Naive thymus-derived CD8-positive, alpha-beta T cell (primary cell): ENCODE measurements around the gene ZNF101. TPM values are rescaled to one million over a fixed set of nuclear protein-coding genes. Genes with fewer than 3 reads are reported as not detected.
A peak's percentile ranks its signal among the peaks of the same experiment; 100 is the strongest.
"Not testable (repeated sequence)": the region's sequence is repeated elsewhere in the genome, so short reads cannot be mapped to it uniquely, and the experiment has no call there.

Source experiments
- ATAC-seq, 2 donors: fragments of 150-1000 bp; cut with Tn5 transposase in 1 of 2; sonication (Bioruptor Pico), chemical (Tn5 transposase) in 1 of 2; 1 replicate in 1 of 2; 2 replicates in 1 of 2; pipeline ENCODE4 v1.10.0; 2021; ENCODE audit warnings: mild to moderate bottlenecking in 2 of 2, moderate library complexity in 2 of 2
- POLR2A ChIA-PET: fragments of 350-600 bp; sonication (Branson Sonifier 250); formaldehyde crosslinking; loops from one replicate; lab custom pipeline; 2021; ENCODE audit warnings: antibody characterized with exemption; lab: Charles Lee
- DNase-seq, 10 donors: peaks; one replicate each; pipeline versions ENCODE4 v3.0.0 to v3.0.0-alpha.2; 2020 to 2022
- H3K27ac Mint-ChIP-seq, 10 donors: one replicate each; pipeline ENCODE4 v1.8.0; 2020 to 2022; ENCODE audit warnings: mild to moderate bottlenecking in 10 of 10, mixed read lengths in 10 of 10, moderate library complexity in 4 of 10, inconsistent platforms in 1 of 10
- H3K27me3 Mint-ChIP-seq, 5 donors: one replicate each; pipeline ENCODE4 v1.8.0; 2021 to 2022; ENCODE audit warnings: mixed read lengths in 5 of 5
- H3K36me3 Mint-ChIP-seq, 3 donors: one replicate each; pipeline ENCODE4 v1.8.0; 2020 to 2022; ENCODE audit warnings: mixed read lengths in 3 of 3, mild to moderate bottlenecking in 2 of 3, inconsistent platforms in 1 of 3
- H3K4me1 Mint-ChIP-seq, 4 donors: one replicate each; pipeline ENCODE4 v1.8.0; 2021 to 2022; ENCODE audit warnings: mixed read lengths in 4 of 4
- H3K4me3 Mint-ChIP-seq, 10 donors: one replicate each; pipeline ENCODE4 v1.8.0; 2020 to 2022; ENCODE audit warnings: mild to moderate bottlenecking in 10 of 10, mixed read lengths in 10 of 10, moderate library complexity in 6 of 10, inconsistent platforms in 1 of 10
- H3K9me3 Mint-ChIP-seq, 9 donors: one replicate each; pipeline ENCODE4 v1.8.0; 2020 to 2022; ENCODE audit warnings: mixed read lengths in 9 of 9, mild to moderate bottlenecking in 3 of 9, inconsistent platforms in 1 of 9, moderate library complexity in 1 of 9
- polyA plus RNA-seq, 3 donors: library from polyadenylated mRNA; unstranded; fragments of 300-500 nt; fragmentation: Illumina TruSeq; gene quantifications; one replicate each; pipeline ENCODE4 v1.2.3, GENCODE V29; 2021
- total RNA-seq, 8 experiments: library from RNA in 2 of 8; stranded (reverse) in 2 of 8; gene quantifications; one replicate each; pipeline ENCODE4 v1.2.3 and lab custom pipeline; 2021 to 2026

ZNF101 gene
- total and polyA plus RNA-seq, 5 experiments from 2014 or later, result 99.7 to 269 (median 144) TPM

GRCh38 chr19:19689023-19689422, 20.4 kb downstream of the ZNF101 start:
- peak in 1 of 2 donors; percentile 19 for ATAC-seq
- peaks cover 0 to 54% (median 20%) of the 10 kb centered on the region in 9 donors for H3K9me3 Mint-ChIP-seq
- not testable (repeated sequence) for H3K27ac Mint-ChIP-seq, H3K27me3 Mint-ChIP-seq, DNase-seq, H3K4me1 Mint-ChIP-seq, H3K4me3 Mint-ChIP-seq
- POLR2A ChIA-PET, result interaction anchor here (0.6 to 2.1 kb wide), 6 partner anchors 15 to 183 kb away, joined by 3 to 19 read pairs (median 5); partner anchors contain the start of genes ZNF101 and ZNF14
- H3K36me3 Mint-ChIP-seq, result peaks cover 11 to 38% (median 17%) of the 10 kb centered on the region in 3 donors

DNA sequence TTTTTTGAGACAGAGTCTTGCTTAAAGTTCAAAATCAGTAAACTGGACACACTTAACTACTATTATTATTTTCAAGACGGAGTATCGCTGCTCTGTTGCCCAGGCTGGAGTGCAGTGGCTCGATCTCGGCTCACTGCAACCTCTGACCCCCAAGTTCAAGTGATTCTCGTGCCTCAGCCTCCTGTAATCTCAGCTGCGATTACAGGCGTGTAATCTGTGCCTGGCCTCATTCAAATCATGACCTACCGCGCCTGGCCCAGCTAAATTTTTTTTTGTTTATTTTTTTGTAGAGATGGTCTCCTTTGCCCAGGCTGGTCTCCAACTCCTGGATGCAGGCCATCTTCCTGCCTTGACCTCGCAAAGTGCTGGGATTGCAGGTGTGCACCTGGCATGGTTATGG, 23.0 kb downstream of the ZNF101 start:
- H3K27ac Mint-ChIP-seq, result no peak overlapping the region
- no peaks in the 10 kb centered on the region for H3K4me1 Mint-ChIP-seq
- no peaks in the 10 kb centered on the region for H3K27me3 Mint-ChIP-seq
- peaks cover 0 to 41% (median 10%) of the 10 kb centered on the region in 9 donors for H3K9me3 Mint-ChIP-seq
- POLR2A ChIA-PET, result interaction anchor here (0.6 to 1.3 kb wide), 7 partner anchors 10 to 84 kb away, joined by 3 to 9 read pairs (median 4); partner anchors contain the start of genes ZNF101 and ZNF14
- H3K36me3 Mint-ChIP-seq, result peaks cover 6 to 23% (median 8%) of the 10 kb centered on the region in 3 donors
- DNase-seq, result no peak
- H3K4me3 Mint-ChIP-seq, result no peak overlapping the region
- no peak for ATAC-seq

GRCh38 chr19:19696386-19696785, 27.7 kb downstream of the ZNF101 start:
- peaks cover 0 to 27% (median 9%) of the 10 kb centered on the region in 3 donors for H3K36me3 Mint-ChIP-seq

DNA sequence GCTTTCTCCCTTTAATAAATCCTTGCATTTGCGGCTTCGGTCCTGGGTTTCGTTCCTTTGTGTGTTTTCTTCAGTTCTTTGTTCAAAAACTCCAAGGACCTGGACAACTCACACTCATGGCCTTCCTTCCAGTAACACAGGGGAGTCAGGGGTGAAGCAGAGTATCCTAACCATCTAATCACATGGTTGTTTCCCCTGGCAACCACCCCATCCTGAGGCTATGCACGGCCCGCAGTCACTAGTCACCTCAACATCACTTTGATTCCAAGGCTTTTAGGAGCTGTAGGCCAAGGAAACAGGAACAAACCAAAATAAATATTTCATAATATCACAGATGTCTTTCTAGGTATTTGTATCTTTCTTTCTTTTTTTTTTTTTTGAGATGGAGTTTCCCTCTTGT, 28.9 kb downstream of the ZNF101 start:
- no peak for ATAC-seq
- H3K27me3 Mint-ChIP-seq, result no peaks in the 10 kb centered on the region
- no peak for DNase-seq
- H3K36me3 Mint-ChIP-seq, result peaks cover 0 to 31% (median 9%) of the 10 kb centered on the region in 3 donors
- peaks cover 0 to 59% (median 12%) of the 10 kb centered on the region in 9 donors for H3K9me3 Mint-ChIP-seq
- POLR2A ChIA-PET, result interaction anchor here (1.0 to 1.3 kb wide), 2 partner anchors 10 to 28 kb away, joined by 3 read pairs; no protein-coding TSS in a partner anchor
- H3K27ac Mint-ChIP-seq, result peak overlapping the region in 1 of 10 donors; percentile 25
- H3K4me3 Mint-ChIP-seq, result no peak overlapping the region
- no peaks in the 10 kb centered on the region for H3K4me1 Mint-ChIP-seq

More at GRCh38 chr19:19696386-19696785, 27.7 kb downstream of the ZNF101 start:
- POLR2A ChIA-PET, result no interaction called here
- Mint-ChIP-seq H3K27me3 (no peaks in the 10 kb centered on the region), H3K27ac (no peak overlapping the region), H3K4me1 (no peaks in the 10 kb centered on the region), H3K4me3 (no peak overlapping the region), H3K9me3 (peaks cover 0 to 62% (median 12%) of the 10 kb centered on the region in 9 donors)
- ATAC-seq (no peak), DNase-seq (no peak)

DNA sequence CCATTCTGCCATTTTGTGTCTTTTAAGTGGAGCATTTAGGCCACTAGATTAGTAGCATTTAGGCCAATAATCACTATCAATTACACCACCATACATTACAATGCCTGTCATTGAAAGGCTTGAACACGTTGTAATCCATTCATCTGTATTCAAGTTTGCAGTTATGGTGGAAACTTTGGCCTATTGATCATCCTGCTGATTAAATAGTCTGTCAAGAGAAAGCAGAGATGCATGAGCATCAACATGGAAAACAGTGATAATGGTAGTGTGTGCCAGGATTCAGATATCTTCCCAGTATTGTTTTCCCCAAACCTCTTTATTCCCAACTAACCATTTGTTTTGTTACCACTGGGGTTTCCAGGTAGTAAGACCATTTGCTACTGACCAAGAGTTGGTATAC, 31.9 kb downstream of the ZNF101 start:
- POLR2A ChIA-PET, result interaction anchor here (0.9 kb wide), 1 partner anchor 198 kb away, joined by 3 read pairs; no protein-coding TSS in a partner anchor
- not testable (repeated sequence) for H3K27me3 Mint-ChIP-seq

DNA sequence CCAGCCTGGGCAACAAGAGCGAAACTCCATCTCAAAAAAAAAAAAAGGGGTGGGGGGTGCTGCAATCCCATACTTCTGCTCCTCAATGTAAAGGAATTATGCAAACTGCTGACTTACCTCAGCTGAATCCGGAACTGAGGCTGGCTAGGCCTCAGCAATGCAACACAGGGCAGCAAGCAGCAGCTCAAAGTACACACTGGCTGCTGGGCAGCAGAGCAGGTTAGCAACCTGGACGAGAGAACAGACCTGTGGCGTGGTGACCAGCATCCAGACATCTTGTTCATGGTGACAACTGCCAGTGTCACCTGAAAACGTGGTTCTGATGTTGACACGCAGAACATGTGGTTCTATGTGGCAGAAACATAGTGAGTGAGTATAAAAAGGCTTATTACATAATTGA, 36.2 kb downstream of the ZNF101 start:
- Mint-ChIP-seq H3K36me3 (peaks cover 21 to 69% (median 43%) of the 10 kb centered on the region in 3 donors), H3K4me3 (no peak overlapping the region), H3K27me3 (no peaks in the 10 kb centered on the region), H3K27ac (no peak overlapping the region), H3K9me3 (peaks cover 5 to 90% (median 27%) of the 10 kb centered on the region in 9 donors), H3K4me1 (peaks cover 0 to 1% (median 0%) of the 10 kb centered on the region in 4 donors)
- ATAC-seq, result no peak
- DNase-seq, result no peak
- POLR2A ChIA-PET, result interaction anchor here (1.3 kb wide), 2 partner anchors 18 to 28 kb away, joined by 3 to 5 read pairs; partner anchors contain the start of gene ZNF14

More for the DNA sequence above, 31.9 kb downstream of the ZNF101 start:
- not testable (repeated sequence) for H3K27ac Mint-ChIP-seq, ATAC-seq, H3K4me1 Mint-ChIP-seq, DNase-seq, H3K4me3 Mint-ChIP-seq
- Mint-ChIP-seq H3K9me3 (peaks cover 0 to 73% (median 24%) of the 10 kb centered on the region in 9 donors), H3K36me3 (peaks cover 15 to 51% (median 21%) of the 10 kb centered on the region in 3 donors)

DNA sequence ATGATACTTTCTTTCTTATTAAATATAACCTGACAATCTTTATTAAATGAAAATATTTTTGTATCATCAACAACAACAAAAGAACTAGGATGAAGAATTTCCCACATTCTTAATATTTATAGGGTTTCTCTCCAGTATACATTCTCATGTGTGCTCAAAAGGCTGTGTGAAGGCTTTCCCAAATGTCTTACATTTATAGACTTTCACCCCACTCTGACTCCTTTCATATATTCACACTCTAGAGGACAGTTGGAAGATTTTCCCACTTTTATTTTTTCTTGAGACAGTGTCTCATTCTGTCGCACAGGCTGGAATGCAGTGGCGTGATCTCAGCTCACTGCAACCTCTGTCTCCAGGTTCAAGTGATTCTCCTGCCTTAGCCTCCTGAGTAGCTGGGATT, 41.9 kb downstream of the ZNF101 start:
- Mint-ChIP-seq H3K4me3 (peak overlapping the region in 1 of 10 donors; percentile 42), H3K36me3 (peaks cover 52 to 78% (median 55%) of the 10 kb centered on the region in 3 donors), H3K4me1 (no peaks in the 10 kb centered on the region), H3K27ac (no peak overlapping the region), H3K9me3 (peaks cover 4 to 100% (median 27%) of the 10 kb centered on the region in 9 donors), H3K27me3 (no peaks in the 10 kb centered on the region)
- DNase-seq, result no peak
- POLR2A ChIA-PET, result interaction anchor here (0.8 to 1.5 kb wide), 2 partner anchors 24 to 35 kb away, joined by 3 to 8 read pairs; no protein-coding TSS in a partner anchor
- ATAC-seq, result no peak

- Mint-ChIP-seq H3K36me3 (peaks cover 49 to 80% (median 60%) of the 10 kb centered on the region in 3 donors), H3K4me1 (no peaks in the 10 kb centered on the region), H3K27ac (peak overlapping the region in 1 of 10 donors; percentile 53), H3K9me3 (peaks cover 7 to 100% (median 24%) of the 10 kb centered on the region in 9 donors), H3K4me3 (peak overlapping the region in 1 of 10 donors; percentile 32), H3K27me3 (no peaks in the 10 kb centered on the region)
- DNase-seq (no peak), ATAC-seq (no peak)
- POLR2A ChIA-PET, result interaction anchor here (0.8 to 1.5 kb wide), 2 partner anchors 25 to 35 kb away, joined by 3 to 8 read pairs; no protein-coding TSS in a partner anchor
Measured at GRCh38 chr19:19711306-19711933, 42.8 kb downstream of the ZNF101 start.

GRCh38 chr19:19711934-19712828, 43.5 kb downstream of the ZNF101 start:
- Mint-ChIP-seq H3K4me3 (peak overlapping the region in 2 of 10 donors; percentile 10 to 32), H3K4me1 (no peaks in the 10 kb centered on the region), H3K27me3 (no peaks in the 10 kb centered on the region), H3K9me3 (peaks cover 9 to 100% (median 20%) of the 10 kb centered on the region in 9 donors), H3K36me3 (peaks cover 52 to 82% (median 67%) of the 10 kb centered on the region in 3 donors), H3K27ac (no peak overlapping the region)
- ATAC-seq (no peak), DNase-seq (no peak)
- POLR2A ChIA-PET, result no interaction called here

- Mint-ChIP-seq H3K27me3 (no peaks in the 10 kb centered on the region), H3K27ac (peak overlapping the region in 1 of 10 donors; percentile 18), H3K36me3 (peaks cover 52 to 80% (median 66%) of the 10 kb centered on the region in 3 donors), H3K9me3 (peaks cover 12 to 96% (median 56%) of the 10 kb centered on the region in 9 donors), H3K4me1 (peaks cover 0 to 7% (median 3%) of the 10 kb centered on the region in 4 donors), H3K4me3 (peak overlapping the region in 1 of 10 donors; percentile 53)
- peak in 2 of 10 donors; percentile 32 to 46 for DNase-seq
- POLR2A ChIA-PET, result interaction anchor here (0.7 to 2.6 kb wide), 4 partner anchors 13 to 895 kb away, joined by 3 to 13 read pairs (median 8); partner anchors contain the start of genes ZNF101 and ZNF14
- ATAC-seq, result peak; percentile 60 to 64
Measured at GRCh38 chr19:19719798-19720197, 51.2 kb downstream of the ZNF101 start.

DNA sequence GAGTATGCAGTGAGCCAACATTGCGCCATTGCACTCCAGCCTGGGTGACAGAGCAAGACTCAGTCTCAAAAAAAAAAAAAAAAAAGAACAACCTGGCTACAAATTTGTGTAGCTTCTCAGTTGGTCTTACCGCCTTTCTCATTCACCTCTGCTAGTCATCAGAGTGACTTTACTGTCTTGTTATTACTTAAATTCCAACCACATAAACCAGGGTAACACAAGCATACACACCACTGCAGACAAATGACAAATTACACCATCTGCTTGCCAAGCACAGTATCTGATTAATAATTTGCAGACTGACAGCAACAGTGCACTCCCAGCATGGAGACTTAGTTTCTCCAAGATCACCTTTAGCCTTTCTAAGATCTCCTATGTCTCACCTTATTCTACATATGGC, 53.3 kb downstream of the ZNF101 start:
- Mint-ChIP-seq H3K36me3 (peaks cover 39 to 60% (median 50%) of the 10 kb centered on the region in 3 donors), H3K9me3 (peaks cover 12 to 96% (median 64%) of the 10 kb centered on the region in 9 donors), H3K4me3 (peak overlapping the region in 1 of 10 donors; percentile 4), H3K4me1 (peaks cover 0 to 7% (median 3%) of the 10 kb centered on the region in 4 donors), H3K27me3 (no peaks in the 10 kb centered on the region), H3K27ac (peak overlapping the region in 1 of 10 donors; percentile 53)
- POLR2A ChIA-PET, result interaction anchor here (0.6 to 1.0 kb wide), 2 partner anchors 11 to 13 kb away, joined by 3 to 4 read pairs; no protein-coding TSS in a partner anchor
- DNase-seq, result no peak
- no peak for ATAC-seq
